IMR-90 (cell line): Measurements from ENCODE around the gene MCL1. TPM values are rescaled to one million over a fixed set of nuclear protein-coding genes. Genes with fewer than 3 reads are reported as not detected.

ENCODE experiments used
- ATAC-seq: fragments of 200-7000 bp; cut with Tn5 transposase; 2 replicates; pipeline ENCODE4 v1.9.1; 2020; ENCODE audit warnings: low read depth, mild to moderate bottlenecking, moderate library complexity
- BruUV-seq: library from RNA; stranded (reverse); fragments of 400-500 nt; replicated peaks from 2 replicates; lab custom pipeline; 2021; lab: Mats Ljungman, UMichigan
- CTCF ChIA-PET: fragments of 300-600 bp; formaldehyde crosslinking; extraction: SDS; loops from one replicate; lab custom pipeline; 2021; ENCODE audit warnings: antibody characterized with exemption; lab: Yijun Ruan, JAX
- POLR2A ChIA-PET: fragments of 300-600 bp; sonication (Branson Sonifier 250); formaldehyde crosslinking; loops from one replicate; lab custom pipeline; 2022; ENCODE audit warnings: antibody characterized with exemption; ENCODE audit not compliant: unreplicated experiment; lab: Charles Lee
- DNase-seq: peaks from one replicate; pipeline ENCODE4 v3.0.0; 2013
- H2AFZ ChIP-seq: replicated peaks from 2 replicates; pipeline ENCODE3; 2013; ENCODE audit warnings: low read length, mild to moderate bottlenecking; ENCODE audit not compliant: poor library complexity
- H2AK5ac ChIP-seq: 2 replicates; pipeline ENCODE4 v1.6.1; 2013; ENCODE audit warnings: low read depth, low read length, inconsistent platforms
- H2AK9ac ChIP-seq: replicated peaks from 2 replicates; pipeline ENCODE3; 2013; ENCODE audit warnings: mild to moderate bottlenecking, low read depth, low read length, moderate library complexity; ENCODE audit not compliant: poor library complexity
- H2BK120ac ChIP-seq: 2 replicates; pipeline ENCODE4 v1.6.1; 2013; ENCODE audit warnings: low read depth, low read length, inconsistent platforms
- H2BK15ac ChIP-seq: 3 replicates; pipeline ENCODE4 v1.6.1; 2013; ENCODE audit warnings: low read depth, low read length, inconsistent platforms
- H2BK20ac ChIP-seq: 2 replicates; pipeline ENCODE4 v1.6.1; 2013; ENCODE audit warnings: low read depth, mild to moderate bottlenecking, inconsistent platforms, low read length, moderate library complexity
- H2BK5ac ChIP-seq: 2 replicates; pipeline ENCODE4 v1.6.1; 2013; ENCODE audit warnings: mild to moderate bottlenecking, low read depth, low read length, inconsistent platforms; ENCODE audit not compliant: poor library complexity, severe bottlenecking
- H3K14ac ChIP-seq: replicated peaks from 2 replicates; pipeline ENCODE4 v1.6.1; 2013; ENCODE audit warnings: low read depth, low read length, inconsistent platforms
- H3K18ac ChIP-seq: 2 replicates; pipeline ENCODE4 v1.6.1; 2013; ENCODE audit warnings: low read depth, low read length, control low read depth
- H3K23ac ChIP-seq: 2 replicates; pipeline ENCODE4 v1.6.1; 2013; ENCODE audit warnings: low read depth, low read length, inconsistent platforms
- H3K27ac ChIP-seq: 2 replicates; pipeline ENCODE4 v1.5.1; 2013; ENCODE audit warnings: mild to moderate bottlenecking, control low read depth, low read length; ENCODE audit not compliant: insufficient read depth
- H3K27me3 ChIP-seq: 2 replicates; pipeline ENCODE4 v1.6.1; 2013; ENCODE audit warnings: low read length; ENCODE audit not compliant: control insufficient read depth, insufficient read depth
- H3K36me3 ChIP-seq: 2 replicates; pipeline ENCODE4 v1.6.1; 2013; ENCODE audit warnings: low read length, mixed read lengths; ENCODE audit not compliant: control insufficient read depth, insufficient read depth
- H3K4ac ChIP-seq: 2 replicates; pipeline ENCODE4 v1.6.1; 2013; ENCODE audit warnings: low read depth, low read length, inconsistent platforms
- H3K4me1 ChIP-seq: 2 replicates; pipeline ENCODE4 v1.6.1; 2013; ENCODE audit warnings: low read length, mixed read lengths; ENCODE audit not compliant: control insufficient read depth, insufficient read depth
- H3K4me2 ChIP-seq: 2 replicates; pipeline ENCODE4 v1.6.1; 2013; ENCODE audit warnings: low read depth, mild to moderate bottlenecking, control low read depth, low read length, moderate library complexity
- H3K4me3 ChIP-seq: 2 replicates; pipeline ENCODE4 v1.5.1; 2013; ENCODE audit warnings: low read depth, mild to moderate bottlenecking, control low read depth, low read length, moderate library complexity; ENCODE audit not compliant: insufficient read depth
- H3K56ac ChIP-seq: 2 replicates; pipeline ENCODE4 v1.6.1; 2013; ENCODE audit warnings: low read length, inconsistent platforms; ENCODE audit not compliant: insufficient read depth; ENCODE audit errors: extremely low read depth
- H3K79me1 ChIP-seq, 2 experiments: 2 replicates each; pipeline ENCODE4 v1.6.1; 2013; ENCODE audit warnings: low read length in 2 of 2, inconsistent platforms in 1 of 2, low read depth in 1 of 2
- H3K9ac ChIP-seq: 2 replicates; pipeline ENCODE4 v1.6.1; 2013; ENCODE audit warnings: low read depth, low read length, control low read depth
- H3K9me1 ChIP-seq: 2 replicates; pipeline ENCODE4 v1.6.1; 2013; ENCODE audit warnings: low read length, inconsistent platforms; ENCODE audit not compliant: insufficient read depth
- H3K9me3 ChIP-seq: 2 replicates; pipeline ENCODE4 v1.6.1; 2013; ENCODE audit warnings: low read length; ENCODE audit not compliant: control insufficient read depth, insufficient read depth
- H4K20me1 ChIP-seq: 2 replicates; pipeline ENCODE4 v1.6.1; 2013; ENCODE audit warnings: low read length, inconsistent platforms; ENCODE audit not compliant: insufficient read depth
- H4K5ac ChIP-seq: 2 replicates; pipeline ENCODE4 v1.6.1; 2013; ENCODE audit warnings: mild to moderate bottlenecking, low read depth, low read length, control low read depth
- H4K8ac ChIP-seq, 2 experiments: 2 replicates each; pipeline ENCODE4 v1.6.1; 2013; ENCODE audit warnings: low read depth in 2 of 2, low read length in 2 of 2, control low read depth in 1 of 2, inconsistent platforms in 1 of 2
- H4K91ac ChIP-seq: 2 replicates; pipeline ENCODE4 v1.6.1; 2013; ENCODE audit warnings: low read depth, low read length, inconsistent platforms; ENCODE audit not compliant: insufficient read depth
- BHLHE40 ChIP-seq: fragments of 150-350 bp; IDR thresholded peaks from 2 replicates; pipeline ENCODE4 v1.6.1; 2016; ENCODE audit warnings: mild to moderate bottlenecking, low read depth, low read length
- CEBPB ChIP-seq: IDR thresholded peaks from 2 replicates; pipeline ENCODE4 v1.6.1; 2012; ENCODE audit warnings: low read depth, low read length, improper control_type of control experiment
- CHD1 ChIP-seq: IDR thresholded peaks from 2 replicates; pipeline ENCODE4 v1.6.1; 2012; ENCODE audit warnings: low read depth, low read length, improper control_type of control experiment
- FOS ChIP-seq: fragments of 150-350 bp; IDR thresholded peaks from 2 replicates; pipeline ENCODE4 v1.6.1; 2016; ENCODE audit warnings: low read depth, low read length
- MAFK ChIP-seq: IDR thresholded peaks from 2 replicates; pipeline ENCODE4 v1.6.1; 2012; ENCODE audit warnings: low read depth, low read length, improper control_type of control experiment
- MAZ ChIP-seq: IDR thresholded peaks from 2 replicates; pipeline ENCODE4 v1.6.1; 2012; ENCODE audit warnings: low read depth, mild to moderate bottlenecking, low read length, improper control_type of control experiment, moderate library complexity, borderline replicate concordance
- MXI1 ChIP-seq: IDR thresholded peaks from 2 replicates; pipeline ENCODE4 v1.6.1; 2012; ENCODE audit warnings: low read depth, mild to moderate bottlenecking, low read length, moderate library complexity, borderline replicate concordance
- NFE2L2 ChIP-seq: fragments of 150-350 bp; IDR thresholded peaks from 2 replicates; pipeline ENCODE4 v1.6.1; 2016; ENCODE audit warnings: low read depth, mild to moderate bottlenecking, low read length
- POLR2A ChIP-seq: IDR thresholded peaks from 2 replicates; pipeline ENCODE4 v1.6.1; 2012; ENCODE audit warnings: mild to moderate bottlenecking, low read depth, low read length
- RAD21 ChIP-seq: IDR thresholded peaks from 2 replicates; pipeline ENCODE4 v1.6.1; 2012; ENCODE audit warnings: low read length, improper control_type of control experiment
- RCOR1 ChIP-seq: IDR thresholded peaks from 2 replicates; pipeline ENCODE4 v1.6.1; 2012; ENCODE audit warnings: mild to moderate bottlenecking, low read length, improper control_type of control experiment; ENCODE audit not compliant: insufficient replicate concordance
- RFX5 ChIP-seq: IDR thresholded peaks from 2 replicates; pipeline ENCODE4 v1.8.0; 2012; ENCODE audit warnings: low read depth, mild to moderate bottlenecking, low read length, moderate library complexity
- SMC3 ChIP-seq: fragments of 150-350 bp; IDR thresholded peaks from 2 replicates; pipeline ENCODE4 v1.6.1; 2016; ENCODE audit warnings: low read depth, mild to moderate bottlenecking, antibody characterized with exemption, low read length, moderate library complexity
- WGBS, 2 experiments: methylation state at CpG; one replicate each; pipeline versions ENCODE4 v1.1.5 to v1.1.7; 2013; ENCODE audit warnings: missing lambda C conversion rate in 2 of 2; ENCODE audit not compliant: insufficient read length in 1 of 2; ENCODE audit errors: extremely low coverage in 2 of 2; 5-methylcytosine and 5-hydroxymethylcytosine counted together
- dilution Hi-C: fragments of 300-500 bp; cut with HindIII; formaldehyde crosslinking; loops from one replicate; pipeline ENCODE4 v1.14.3; 2018; ENCODE audit warnings: low sequenced_read_pairs; ENCODE audit not compliant: unreplicated experiment
- in situ Hi-C: fragments of 300-500 bp; cut with MboI; formaldehyde crosslinking; loops from 3 replicates; pipeline ENCODE4 v1.14.3; 2019; ENCODE audit warnings: low sequenced_read_pairs, inconsistent platforms, mixed read lengths
- intact Hi-C: fragments of 100-400 bp; cut with micrococcal nuclease; formaldehyde crosslinking; loops from 2 replicates; pipeline ENCODE4 v1.10.0; 2022
- polyA plus RNA-seq, 3 experiments: library from polyadenylated mRNA; depleted of rRNA; stranded (reverse); fragments of >200 nt; gene quantifications; 2 replicates each; pipeline ENCODE4 v1.2.3, GENCODE V29; 2012; ENCODE audit warnings: low replicate concordance in 1 of 3
- total RNA-seq: library from RNA; depleted of rRNA; stranded (reverse); fragments of >200 nt; gene quantifications from 2 replicates; pipeline ENCODE4 v1.2.3, GENCODE V29; 2012
- TF ChIP-seq, protein P1 (sequence below): fragments of 150-350 bp; IDR thresholded peaks from 2 replicates; pipeline ENCODE4 v1.6.1; 2016; ENCODE audit warnings: low read depth, mild to moderate bottlenecking, low read length, moderate library complexity, borderline replicate concordance
- TF ChIP-seq, protein P2 (sequence below): fragments of 150-350 bp; IDR thresholded peaks from 2 replicates; pipeline ENCODE4 v1.6.1; 2017; ENCODE audit warnings: mild to moderate bottlenecking, antibody characterized with exemption, low read length, low read depth
- TF ChIP-seq, protein P3 (sequence below): conservative IDR thresholded peaks from 2 replicates; pipeline ENCODE4 v1.5.1; 2012; ENCODE audit warnings: mild to moderate bottlenecking, low read depth, low read length, improper control_type of control experiment

Gene MCL1
- total and polyA plus RNA-seq, 2 of the 4 experiments (the other 2 are of a cell fraction), result 79.5 to 142 TPM

GRCh38 chr1:150544204-150544603, 35.2 kb downstream of the MCL1 start:
- H2BK120ac ChIP-seq, result no peak overlapping the region
- no CpG with 5 or more reads among the region's 3 CpGs for WGBS, 2 experiments

More at GRCh38 chr1:150544204-150544603, 35.2 kb downstream of the MCL1 start:
- no TSS peak for BruUV-seq
- intact Hi-C loops, result no loop called here
- Histone ChIP-seq H4K8ac (no peak overlapping the region), H2BK5ac (no peak overlapping the region), H4K5ac (no peak overlapping the region), H3K23ac (no peak overlapping the region), H3K4me1 (no peaks in the 10 kb centered on the region; the same call in 1 of the 2 replicates), H2AK9ac (no peak overlapping the region), H2AFZ (no peak overlapping the region), H2AK5ac (no peak overlapping the region), H3K36me3 (no peaks in the 10 kb centered on the region), H3K14ac (no peak overlapping the region), H3K27me3 (no peaks in the 10 kb centered on the region), H3K56ac (no peak overlapping the region), H3K4ac (no peak overlapping the region), H3K9ac (no peak overlapping the region), H4K91ac (no peak overlapping the region), H4K20me1 (no peaks in the 10 kb centered on the region), H3K27ac (no peak overlapping the region), H3K9me1 (no peaks in the 10 kb centered on the region), H3K79me1 (0 out of 4 replicates have a peak, but pooled peaks cover 0 to 9% of the 10 kb centered on the region in 2 experiments), H3K9me3 (no peaks in the 10 kb centered on the region), H3K4me3 (no peak overlapping the region), H3K4me2 (no peak overlapping the region), H2BK20ac (no peak overlapping the region), H2BK15ac (no peak overlapping the region), H3K18ac (no peak overlapping the region)
- dilution Hi-C loops, result no loop called here
- TF ChIP-seq MAZ (no peak), MXI1 (no peak), RFX5 (no peak), NFE2L2 (no peak), POLR2A (no peak), FOS (no peak), RCOR1 (no peak), BHLHE40 (no peak), MAFK (no peak), RAD21 (no peak), SMC3 (no peak), CEBPB (no peak), CHD1 (no peak)
- TF ChIP-seq, protein P1, sequence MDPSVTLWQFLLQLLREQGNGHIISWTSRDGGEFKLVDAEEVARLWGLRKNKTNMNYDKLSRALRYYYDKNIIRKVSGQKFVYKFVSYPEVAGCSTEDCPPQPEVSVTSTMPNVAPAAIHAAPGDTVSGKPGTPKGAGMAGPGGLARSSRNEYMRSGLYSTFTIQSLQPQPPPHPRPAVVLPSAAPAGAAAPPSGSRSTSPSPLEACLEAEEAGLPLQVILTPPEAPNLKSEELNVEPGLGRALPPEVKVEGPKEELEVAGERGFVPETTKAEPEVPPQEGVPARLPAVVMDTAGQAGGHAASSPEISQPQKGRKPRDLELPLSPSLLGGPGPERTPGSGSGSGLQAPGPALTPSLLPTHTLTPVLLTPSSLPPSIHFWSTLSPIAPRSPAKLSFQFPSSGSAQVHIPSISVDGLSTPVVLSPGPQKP, result no peak
- TF ChIP-seq, protein P2, sequence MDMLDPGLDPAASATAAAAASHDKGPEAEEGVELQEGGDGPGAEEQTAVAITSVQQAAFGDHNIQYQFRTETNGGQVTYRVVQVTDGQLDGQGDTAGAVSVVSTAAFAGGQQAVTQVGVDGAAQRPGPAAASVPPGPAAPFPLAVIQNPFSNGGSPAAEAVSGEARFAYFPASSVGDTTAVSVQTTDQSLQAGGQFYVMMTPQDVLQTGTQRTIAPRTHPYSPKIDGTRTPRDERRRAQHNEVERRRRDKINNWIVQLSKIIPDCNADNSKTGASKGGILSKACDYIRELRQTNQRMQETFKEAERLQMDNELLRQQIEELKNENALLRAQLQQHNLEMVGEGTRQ, result no peak
- TF ChIP-seq, protein P3, sequence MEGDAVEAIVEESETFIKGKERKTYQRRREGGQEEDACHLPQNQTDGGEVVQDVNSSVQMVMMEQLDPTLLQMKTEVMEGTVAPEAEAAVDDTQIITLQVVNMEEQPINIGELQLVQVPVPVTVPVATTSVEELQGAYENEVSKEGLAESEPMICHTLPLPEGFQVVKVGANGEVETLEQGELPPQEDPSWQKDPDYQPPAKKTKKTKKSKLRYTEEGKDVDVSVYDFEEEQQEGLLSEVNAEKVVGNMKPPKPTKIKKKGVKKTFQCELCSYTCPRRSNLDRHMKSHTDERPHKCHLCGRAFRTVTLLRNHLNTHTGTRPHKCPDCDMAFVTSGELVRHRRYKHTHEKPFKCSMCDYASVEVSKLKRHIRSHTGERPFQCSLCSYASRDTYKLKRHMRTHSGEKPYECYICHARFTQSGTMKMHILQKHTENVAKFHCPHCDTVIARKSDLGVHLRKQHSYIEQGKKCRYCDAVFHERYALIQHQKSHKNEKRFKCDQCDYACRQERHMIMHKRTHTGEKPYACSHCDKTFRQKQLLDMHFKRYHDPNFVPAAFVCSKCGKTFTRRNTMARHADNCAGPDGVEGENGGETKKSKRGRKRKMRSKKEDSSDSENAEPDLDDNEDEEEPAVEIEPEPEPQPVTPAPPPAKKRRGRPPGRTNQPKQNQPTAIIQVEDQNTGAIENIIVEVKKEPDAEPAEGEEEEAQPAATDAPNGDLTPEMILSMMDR, result no peak
- ATAC-seq (no peak), DNase-seq (no peak)
- in situ Hi-C loops, result no loop called here
- POLR2A ChIA-PET, result no interaction called here
- CTCF ChIA-PET, result interaction anchor here (0.7 kb wide), 1 partner anchor 12 kb away, joined by 4 read pairs; no protein-coding TSS in a partner anchor
